Measurements from ENCODE around the gene ERCC2.
"Not testable (repeated sequence)": the region's sequence is repeated elsewhere in the genome, so short reads cannot be mapped to it uniquely, and the experiment has no call there.

The ERCC2 gene

DNA sequence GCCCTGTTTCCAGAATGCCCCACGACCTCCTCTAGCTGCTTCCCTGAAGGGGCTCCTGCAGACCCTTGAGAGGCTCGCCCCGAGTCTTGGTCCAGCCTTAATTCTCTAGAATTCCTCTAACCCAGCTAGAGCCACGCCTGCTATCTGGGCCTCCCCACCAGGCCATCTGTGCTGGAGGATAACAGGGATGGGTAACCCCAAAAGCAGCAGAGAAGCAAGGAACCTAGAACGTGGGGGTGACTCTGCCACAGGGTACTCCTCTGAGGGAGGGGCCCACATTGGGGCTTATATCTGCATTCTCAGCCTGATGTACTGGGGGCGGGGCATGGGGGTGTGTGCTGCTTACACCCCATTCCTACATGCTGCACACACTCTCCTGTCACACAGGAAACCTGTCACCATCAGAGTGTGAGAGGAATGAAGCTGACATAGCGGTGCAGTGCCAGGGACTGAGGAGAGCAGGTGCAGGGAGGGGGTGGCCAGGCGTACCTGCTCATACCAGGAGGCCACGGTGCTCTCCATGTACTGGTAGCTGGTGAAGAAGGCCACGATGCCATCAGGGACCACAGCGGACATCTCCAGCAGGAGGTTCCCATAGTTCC lies 16.0 kb downstream of the ERCC2 start:
- no peak for DNase-seq (ENCODE audit: low spot score)

DNA sequence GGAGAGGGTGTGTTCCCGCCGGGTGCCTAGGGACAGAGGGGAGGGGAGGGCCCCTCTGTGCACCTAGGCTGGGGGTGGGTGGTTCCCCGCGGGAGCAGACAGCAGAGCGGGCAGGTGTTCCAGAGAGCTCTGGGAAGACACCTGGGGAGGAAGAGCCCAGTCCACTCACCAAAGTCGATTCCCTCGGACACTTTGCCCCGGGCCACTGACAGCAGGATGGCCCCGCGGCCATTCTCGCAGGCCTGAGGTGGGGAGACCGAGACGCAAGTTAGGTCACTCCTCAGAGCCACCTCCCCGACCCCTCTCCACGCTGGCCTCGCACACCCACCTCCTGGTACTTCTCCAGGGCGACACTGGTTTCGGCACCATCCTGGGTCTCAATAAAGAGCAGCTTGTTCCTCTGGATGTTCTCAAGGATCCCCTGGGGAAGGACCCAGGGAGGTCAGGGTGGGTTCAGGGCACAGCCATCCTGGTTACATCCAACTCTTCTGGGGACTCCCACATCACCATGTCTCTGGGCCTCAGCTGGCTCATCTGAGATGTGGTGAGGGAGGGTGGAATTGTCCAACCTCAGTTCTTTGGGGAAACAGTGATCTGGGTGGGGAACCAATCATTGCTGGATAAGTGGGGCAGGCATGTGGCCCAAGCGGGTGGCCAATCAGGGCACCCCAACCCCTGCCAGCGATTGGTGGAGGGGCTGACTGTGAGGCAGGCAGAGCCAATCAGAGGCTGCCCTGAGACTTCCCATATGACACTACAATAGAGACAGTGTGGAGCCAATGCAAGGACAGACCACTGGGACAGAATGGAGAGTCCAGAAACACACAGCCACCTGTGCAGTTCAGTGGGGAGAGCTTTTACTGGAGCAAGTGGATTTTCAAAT lies 17.2 kb downstream of the ERCC2 start:
- DNase-seq (ENCODE audit: low spot score): no peak

- DNase-seq (ENCODE audit: low spot score): no peak
Measured at GRCh38 chr19:45352471-45352870, 17.9 kb downstream of the ERCC2 start.

DNA sequence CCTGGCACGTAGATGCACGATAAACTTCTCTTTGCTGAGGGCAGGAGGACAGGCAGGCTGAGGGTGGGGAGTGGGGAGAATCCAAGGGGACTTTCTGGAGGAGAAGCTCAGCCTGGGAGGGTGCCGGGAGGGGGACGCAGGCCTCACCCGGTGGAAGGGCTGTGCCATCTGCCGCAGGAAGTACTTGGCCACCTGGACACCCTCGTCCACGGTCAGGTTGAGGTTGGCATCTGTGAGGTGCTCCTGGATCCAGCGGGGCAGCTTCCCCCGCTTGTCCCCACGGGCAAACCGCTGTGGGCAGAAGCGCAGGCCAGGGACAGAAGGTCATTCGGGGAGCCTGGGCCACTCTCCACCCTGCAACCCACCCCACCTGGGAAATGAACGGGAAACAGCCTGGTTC lies 18.3 kb downstream of the ERCC2 start:
- no peak for DNase-seq (ENCODE audit: low spot score)

DNA sequence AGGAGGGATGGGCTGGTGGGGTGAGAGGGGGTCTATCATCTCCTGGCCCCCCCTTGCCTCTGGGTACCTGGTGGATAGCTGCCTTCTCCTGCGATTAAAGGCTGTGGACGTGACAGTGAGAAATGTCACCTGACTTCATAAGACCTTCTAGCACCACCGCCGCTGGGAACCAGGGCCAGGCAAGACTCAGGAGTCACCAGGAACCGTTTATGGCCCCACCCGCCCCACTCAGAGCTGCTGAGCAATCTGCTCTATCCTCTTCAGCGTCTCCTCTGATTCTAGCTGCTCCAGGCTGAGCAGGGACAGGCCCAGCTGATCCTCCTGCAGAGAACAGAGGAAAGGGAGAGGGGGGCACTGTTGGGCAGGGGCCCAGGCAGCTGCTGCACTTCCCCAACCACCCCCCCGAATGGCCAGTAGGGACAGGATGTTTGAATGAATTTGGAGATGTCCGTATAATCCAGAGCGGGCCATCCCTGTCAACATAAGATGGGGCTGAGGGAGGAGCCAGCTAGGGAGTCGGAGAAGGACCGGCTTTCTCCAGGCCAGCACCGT lies 18.9 kb downstream of the ERCC2 start:
- no peak for DNase-seq (ENCODE audit: low spot score)

- DNase-seq (ENCODE audit: low spot score): no peak
Measured at GRCh38 chr19:45350477-45351058, 19.8 kb downstream of the ERCC2 start.

DNA sequence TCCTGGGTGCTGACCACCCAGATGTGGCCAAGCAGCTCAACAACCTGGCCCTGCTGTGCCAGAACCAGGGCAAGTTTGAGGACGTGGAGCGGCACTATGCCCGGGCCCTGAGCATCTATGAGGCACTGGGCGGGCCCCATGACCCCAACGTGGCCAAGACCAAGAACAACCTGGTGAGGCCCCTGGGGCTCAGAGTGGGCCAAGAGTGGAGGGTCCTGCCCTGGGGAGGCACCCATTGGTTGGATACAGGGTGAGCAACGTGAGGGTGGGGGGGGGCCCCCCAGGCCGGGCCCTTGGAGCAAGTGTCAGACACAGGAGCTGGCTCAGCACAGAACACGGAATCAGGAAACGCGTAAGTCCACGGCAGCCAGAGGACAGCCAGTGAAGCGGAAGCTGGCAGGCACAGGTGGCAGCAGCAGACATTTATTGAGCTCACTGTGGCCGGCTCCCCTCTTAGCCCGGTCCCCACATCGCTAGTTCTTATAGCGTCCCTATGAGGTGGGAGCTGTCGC lies 20.9 kb downstream of the ERCC2 start:
- no peak for DNase-seq (ENCODE audit: low spot score)

GRCh38 chr19:45349126-45349415 lies 21.3 kb downstream of the ERCC2 start:
- no peak for DNase-seq (ENCODE audit: low spot score)

- DNase-seq (ENCODE audit: low spot score): no peak
Measured at GRCh38 chr19:45348367-45349125, 21.8 kb downstream of the ERCC2 start.

- no peak for DNase-seq (ENCODE audit: low spot score)
Measured at GRCh38 chr19:45347570-45348366, 22.6 kb downstream of the ERCC2 start.

GRCh38 chr19:45346449-45346848 lies 23.9 kb downstream of the ERCC2 start:
- peak; percentile 28 for DNase-seq (ENCODE audit: low spot score)

DNA sequence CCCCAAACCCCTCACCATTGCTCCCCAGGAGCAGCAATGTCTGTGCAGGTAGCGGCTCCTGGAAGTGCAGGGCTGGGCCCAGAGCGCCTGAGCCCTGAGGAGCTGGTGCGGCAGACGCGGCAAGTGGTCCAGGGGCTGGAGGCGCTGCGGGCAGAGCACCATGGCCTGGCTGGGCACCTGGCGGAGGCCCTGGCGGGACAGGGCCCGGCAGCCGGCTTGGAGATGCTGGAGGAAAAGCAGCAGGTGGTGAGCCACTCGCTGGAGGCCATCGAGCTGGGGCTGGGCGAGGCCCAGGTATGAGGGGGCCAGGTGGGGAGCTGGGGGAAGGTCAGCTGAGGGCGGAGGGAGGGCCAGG lies 24.9 kb downstream of the ERCC2 start:
- DNase-seq (ENCODE audit: low spot score): no peak

DNA sequence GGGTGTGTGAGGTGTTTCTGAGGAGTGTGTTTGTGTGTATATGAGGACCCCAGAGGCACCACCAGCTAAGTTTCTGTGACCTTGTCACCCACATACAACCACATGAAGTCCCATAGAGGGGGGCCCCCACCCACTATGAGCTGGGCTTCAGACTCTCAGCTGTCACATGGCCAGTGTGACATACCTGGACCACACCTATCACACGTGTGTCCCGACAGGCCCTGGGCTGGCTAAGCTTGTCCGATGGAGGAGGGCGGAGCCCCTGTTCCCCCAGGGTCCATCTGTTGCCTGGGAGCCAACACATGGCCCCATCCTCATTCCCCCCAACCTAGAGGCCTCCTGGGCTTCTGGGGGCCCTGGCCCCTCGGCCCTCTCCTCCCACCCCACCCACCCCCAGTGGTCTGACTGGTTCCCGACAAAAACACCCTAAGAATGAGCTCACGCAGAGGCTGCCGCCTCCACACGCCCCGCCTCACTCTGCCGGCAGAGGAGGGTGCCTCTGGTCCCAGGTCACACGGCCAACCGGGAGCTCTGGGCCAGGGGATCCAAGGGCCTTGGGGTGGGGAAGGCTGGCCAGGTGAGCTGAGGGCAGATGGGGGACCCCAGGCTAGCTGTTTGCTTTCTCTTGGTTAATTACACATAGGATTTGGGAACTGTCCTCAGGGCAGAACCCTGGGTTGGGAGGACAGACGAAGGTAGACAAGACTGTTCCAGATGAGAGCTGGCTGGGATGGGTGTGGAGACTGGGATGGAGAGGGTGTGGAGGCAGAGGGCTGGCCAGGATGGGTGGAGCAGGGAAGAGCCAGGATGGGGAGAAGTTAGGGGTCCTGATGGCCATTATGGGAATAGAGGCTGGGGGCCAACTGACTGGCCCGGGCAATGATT lies 25.5 kb downstream of the ERCC2 start:
- DNase-seq (ENCODE audit: low spot score): no peak

DNA sequence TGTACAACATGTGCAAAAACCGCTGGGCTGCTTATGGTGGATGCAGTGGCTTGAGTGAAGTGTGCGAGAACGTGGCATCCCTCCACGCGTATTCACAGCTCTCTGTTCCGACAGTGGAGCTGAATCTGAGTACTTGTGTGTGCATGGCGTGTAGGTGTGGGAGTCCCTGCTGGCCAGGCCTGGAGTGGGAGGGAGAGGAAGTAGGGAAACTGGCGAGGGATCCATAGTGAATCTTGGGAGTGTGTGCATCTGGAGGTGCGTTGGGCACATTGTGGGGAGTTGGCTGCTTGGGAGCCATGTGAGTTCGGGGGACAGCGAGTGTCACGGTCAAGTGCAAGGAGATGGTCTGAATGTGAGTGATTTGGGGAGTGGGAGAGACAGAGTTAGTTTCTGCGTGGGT lies 27.5 kb downstream of the ERCC2 start:
- no peak for DNase-seq (ENCODE audit: low spot score)

GRCh38 chr19:45340899-45341453 lies 29.4 kb downstream of the ERCC2 start:
- no peak for DNase-seq (ENCODE audit: low spot score)

- DNase-seq (ENCODE audit: low spot score): no peak
Measured at GRCh38 chr19:45340232-45340898, 30.0 kb downstream of the ERCC2 start, which contains the start of gene KLC3. Gene KLC3, plus strand, starts transcription at chr19:45340750. Its CDS starts 4,792 bp downstream, at chr19:45345542.

GRCh38 chr19:45339629-45340028 lies 30.7 kb downstream of the ERCC2 start:
- DNase-seq (ENCODE audit: low spot score): no peak

DNA sequence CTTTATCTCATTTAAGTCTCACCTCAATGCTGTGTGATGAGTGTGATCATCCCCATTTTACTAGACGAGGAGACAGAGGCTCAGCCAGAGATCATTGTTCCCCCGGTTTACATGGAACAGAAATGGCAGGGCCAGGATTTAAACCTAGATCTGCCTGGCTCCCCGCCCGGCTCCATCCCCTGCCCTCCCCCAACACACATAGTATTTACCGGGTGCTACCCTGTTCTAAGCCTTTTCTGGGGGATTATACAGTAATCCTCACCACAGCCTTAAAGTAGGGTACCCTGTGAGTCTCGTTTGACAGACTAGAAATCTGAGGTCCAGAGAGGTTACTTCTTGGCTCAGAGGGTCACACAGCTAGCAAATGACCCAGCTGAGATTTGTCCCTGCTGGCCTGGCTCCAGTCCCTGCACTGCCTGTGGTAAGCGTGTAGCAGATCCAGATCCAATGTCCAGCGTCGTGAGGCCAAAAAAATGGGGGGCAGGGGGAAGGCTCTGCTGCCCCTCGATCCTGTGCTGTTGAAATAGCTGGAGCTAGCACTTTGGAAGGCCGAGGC lies 33.6 kb downstream of the ERCC2 start:
- DNase-seq (ENCODE audit: low spot score): no peak

GRCh38 chr19:45334881-45335280 lies 35.5 kb downstream of the ERCC2 start:
- DNase-seq (ENCODE audit: low spot score): not testable (repeated sequence)
